ENCODE data around the gene UBP1.
"Not testable (repeated sequence)": the region's sequence is repeated elsewhere in the genome, so short reads cannot be mapped to it uniquely, and the experiment has no call there.

UBP1 gene

DNA sequence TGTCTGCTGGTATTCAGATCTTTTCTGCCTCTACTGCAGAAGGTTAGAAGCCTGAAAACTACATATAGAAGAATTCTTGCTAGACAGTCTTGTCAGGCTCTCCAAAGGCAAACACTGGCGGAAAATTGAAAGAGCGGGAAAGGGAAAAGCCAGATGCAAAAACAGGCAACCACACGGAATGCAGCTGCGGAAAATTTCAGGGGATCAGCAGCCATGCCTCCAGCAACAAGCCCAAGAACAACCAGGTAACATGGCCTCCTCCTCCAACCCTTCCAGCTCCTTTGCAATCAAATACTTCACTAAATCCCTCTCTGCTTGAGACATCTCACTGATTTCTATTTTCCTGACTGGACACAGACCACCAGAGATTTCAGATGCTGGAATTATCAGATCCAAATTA lies 9.6 kb downstream of the UBP1 start:
- DNase-seq, result no peak

DNA sequence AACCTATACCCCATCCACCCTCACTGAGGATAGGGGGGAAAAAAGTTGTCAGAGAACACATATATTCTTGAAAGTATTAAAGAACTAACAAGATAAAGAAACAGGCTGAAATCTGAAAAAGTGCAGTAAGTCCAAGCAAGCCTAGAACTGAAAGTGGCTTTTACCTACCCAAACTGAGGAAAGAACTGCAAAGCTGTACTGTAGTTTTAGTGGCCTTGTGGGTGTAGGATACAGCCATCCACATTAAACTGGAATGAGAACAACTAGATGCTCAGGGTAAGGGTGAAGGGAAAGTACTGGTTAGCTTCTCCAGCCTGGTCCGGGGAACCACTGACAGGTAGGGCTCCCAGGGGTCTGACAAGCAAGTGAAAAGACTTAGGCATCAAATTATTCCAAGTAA lies 10.1 kb downstream of the UBP1 start:
- DNase-seq, result no peak

DNA sequence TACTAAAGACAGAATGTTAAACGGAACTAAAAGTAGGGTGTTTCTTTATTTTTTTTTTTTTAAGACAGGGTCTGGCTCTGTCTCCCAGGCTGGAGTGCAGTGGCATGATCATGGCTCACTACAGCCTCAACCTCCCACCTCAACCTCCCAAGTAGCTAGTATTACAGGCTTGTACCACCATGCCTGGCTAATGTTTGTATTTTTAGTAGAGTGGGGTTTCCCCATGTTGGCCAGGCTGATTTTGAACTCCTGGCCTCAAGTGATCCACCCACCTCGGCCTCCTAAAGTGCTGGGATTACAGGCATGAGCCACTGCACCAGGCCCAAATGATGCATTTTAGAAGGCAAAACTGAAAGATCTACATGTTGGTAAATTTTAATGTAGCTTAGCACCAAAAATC lies 10.9 kb downstream of the UBP1 start:
- DNase-seq, result not testable (repeated sequence)

DNA sequence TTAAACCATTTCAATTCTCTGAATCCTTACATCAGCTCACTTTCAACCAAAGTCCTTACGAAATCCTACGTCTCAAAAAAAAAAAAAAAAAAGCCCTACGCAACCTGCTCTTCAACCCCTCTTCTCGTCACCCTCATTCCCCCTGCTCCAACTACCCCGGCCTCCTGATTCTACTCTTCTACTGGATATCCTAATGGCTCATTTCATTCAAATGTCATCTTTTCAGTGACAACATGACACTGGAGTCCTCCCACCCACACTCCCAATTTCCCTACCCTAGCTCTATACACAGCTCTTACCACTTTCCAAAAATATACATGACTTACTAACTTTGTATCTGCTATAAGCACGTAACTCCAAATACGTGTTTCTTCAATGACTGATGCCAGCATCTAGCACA lies 11.5 kb downstream of the UBP1 start:
- DNase-seq, result no peak

DNA sequence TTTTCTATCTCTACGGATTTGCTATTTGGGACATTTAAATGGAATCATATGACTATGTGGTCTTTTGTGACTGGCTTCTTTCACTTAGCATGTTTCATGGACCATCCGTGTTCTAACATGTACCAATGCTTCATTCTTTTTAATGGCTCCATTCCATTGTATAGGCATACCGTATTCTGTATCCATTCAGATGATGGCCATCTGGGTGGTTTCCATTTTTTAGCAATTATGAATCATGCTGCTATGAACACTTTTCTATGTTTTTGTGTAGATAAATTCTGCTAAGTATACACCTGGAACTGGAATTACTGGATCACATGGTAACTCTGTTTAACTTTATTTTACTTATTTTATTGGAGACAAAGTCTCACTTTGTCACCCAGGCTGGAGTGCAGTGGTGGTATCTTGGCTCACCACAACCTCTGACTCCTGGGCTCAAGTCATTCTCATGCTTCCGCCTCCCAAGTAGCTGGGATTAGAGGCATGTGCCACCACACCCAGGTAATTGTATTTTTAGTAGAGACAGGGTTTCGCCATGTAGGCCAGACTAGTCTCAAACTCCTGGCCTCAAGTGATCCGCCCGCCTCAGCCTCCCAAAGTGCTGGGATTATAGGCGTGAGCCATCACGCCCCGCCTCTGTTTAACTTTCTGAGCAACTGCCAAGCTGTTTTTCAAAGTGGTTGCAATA lies 13.4 kb downstream of the UBP1 start:
- DNase-seq, result no peak

DNA sequence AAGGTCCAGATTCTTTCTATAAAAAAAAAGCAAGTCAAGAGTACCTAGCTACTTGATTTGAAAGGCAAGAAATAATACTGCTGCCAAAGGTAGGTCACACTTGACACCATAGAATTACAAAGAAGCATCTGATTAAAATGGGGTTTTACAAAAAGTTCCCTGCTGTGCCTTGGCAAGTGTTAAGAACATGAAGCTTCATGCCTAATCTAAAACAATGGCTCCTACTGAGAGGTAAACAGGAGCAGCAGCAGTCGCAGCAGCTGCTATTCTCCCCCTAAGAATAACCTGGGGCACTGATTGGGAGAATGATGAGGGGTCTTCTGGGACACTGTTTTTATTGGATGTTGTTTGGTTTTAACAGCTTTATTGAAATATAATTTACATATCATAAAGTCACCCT lies 14.1 kb downstream of the UBP1 start:
- no peak for DNase-seq

DNA sequence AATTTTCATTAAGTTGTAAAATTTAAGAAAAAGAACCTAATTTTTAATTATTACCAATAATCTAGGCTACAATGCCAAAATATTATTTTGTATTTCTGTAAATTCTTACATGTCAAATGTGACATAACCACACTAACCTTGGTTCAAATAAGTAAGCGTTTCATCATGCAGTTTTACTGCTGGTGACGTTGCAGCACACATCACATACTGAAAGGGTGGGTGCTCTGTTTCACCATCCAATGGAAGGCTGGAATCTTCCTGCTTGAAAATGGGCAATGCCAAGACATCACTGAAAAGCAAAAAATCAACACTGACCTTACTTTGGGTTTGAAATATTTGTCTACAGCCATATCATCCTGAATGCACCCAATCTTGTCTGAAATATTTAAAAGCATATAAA lies 14.8 kb downstream of the UBP1 start:
- no peak for DNase-seq

DNA sequence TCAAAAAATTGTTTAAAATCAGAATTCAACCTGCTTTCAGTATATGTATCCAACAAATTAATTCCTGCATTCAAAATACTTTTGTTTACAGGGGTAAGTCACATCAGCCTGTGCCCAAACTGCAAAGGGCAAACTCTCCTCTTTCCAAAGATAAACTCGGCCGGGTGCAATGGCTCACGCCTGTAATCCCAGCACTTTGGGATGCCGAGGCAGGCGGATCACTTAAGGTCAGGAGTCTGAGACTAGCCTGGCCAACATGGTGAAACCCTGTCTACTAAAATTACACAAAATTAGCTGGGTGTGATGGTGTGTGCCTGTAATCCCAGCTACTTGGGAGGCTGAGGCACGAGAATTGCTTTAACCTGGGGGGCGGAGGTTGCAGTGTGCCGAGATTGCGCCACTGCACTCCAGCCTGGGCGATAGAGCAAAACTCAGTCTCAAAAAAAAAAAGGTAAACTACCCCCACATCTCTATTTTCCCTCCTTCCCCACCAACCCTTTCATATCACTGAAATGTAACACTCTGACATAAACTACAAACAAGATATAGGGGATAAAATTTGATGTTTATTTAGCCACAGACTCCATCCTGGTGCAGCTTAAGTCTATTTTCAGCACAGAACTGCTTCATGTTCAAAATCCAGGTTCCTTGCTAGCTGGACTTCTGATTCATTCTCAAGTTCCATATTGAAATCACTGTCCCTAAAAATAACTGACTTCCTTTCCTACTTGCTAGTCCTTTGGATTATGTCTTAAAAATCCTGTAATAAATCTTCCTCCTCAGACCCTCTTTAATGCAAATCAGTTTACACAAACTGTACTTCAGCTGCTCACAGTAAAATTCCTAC lies 15.4 kb downstream of the UBP1 start:
- DNase-seq, result no peak

DNA sequence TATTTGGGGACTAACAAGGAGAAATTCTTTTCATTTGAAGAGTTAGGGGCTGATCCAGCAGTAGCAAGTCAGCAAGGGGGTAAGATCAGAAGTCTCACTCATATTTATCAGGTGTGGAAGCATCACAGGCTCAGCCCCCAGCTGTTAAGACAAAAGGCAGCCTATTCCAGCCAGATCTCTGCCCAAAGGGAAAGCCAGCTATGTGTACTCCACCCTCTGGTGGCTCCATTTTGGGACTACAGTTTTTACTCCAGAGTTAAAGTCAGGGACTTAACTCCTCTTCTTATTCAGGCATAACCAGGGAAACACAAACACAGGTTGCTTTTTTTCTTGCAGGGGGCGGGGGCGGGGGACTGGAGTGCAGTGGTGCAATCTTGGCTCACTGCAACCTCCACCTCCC lies 19.2 kb downstream of the UBP1 start:
- no peak for DNase-seq

DNA sequence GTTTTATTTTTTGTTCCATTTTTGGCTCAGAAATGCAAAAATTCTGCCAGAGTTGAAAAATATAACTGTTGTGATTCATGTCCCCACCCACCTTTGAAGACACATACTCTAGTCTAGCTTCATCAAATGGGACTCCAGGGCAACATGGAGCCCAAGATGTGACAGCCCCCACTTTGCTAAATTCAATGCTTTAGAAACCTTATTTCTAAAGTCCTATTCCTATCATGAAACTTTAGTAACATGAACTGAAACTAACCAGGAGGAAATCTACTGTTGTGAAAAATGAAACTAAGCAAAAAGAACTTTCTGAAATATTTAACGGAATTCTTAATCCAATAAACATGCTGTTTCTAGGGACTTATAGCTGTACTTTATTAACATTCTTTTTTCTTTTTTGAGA lies 20.3 kb downstream of the UBP1 start:
- no peak for DNase-seq

DNA sequence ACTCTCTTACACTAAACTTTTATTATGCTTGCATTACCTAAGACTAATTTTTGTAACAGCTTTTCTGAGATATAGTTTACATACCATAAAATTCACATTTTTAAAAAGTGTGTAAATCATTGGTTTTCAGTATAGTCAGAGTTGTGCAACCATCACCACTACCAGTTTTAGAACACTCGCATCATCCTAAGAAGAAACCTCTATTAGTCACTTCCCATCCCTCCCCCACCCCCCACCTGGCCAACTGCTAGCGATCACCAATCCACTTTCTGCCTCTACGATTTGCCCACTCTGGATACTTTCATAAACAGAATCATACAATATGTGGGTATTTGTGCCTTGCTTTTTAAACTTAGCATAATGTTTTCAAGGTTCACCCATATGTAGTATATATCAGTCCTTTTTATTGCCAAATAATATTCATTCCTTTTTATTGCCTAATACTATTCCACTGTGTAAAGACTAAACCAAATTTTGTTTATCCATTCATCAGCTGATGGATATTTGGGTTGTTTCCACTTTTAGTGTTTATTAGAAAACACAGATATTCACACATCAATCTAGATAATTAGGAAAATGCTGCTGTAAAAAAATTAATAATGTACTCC lies 23.0 kb downstream of the UBP1 start:
- no peak for DNase-seq

DNA sequence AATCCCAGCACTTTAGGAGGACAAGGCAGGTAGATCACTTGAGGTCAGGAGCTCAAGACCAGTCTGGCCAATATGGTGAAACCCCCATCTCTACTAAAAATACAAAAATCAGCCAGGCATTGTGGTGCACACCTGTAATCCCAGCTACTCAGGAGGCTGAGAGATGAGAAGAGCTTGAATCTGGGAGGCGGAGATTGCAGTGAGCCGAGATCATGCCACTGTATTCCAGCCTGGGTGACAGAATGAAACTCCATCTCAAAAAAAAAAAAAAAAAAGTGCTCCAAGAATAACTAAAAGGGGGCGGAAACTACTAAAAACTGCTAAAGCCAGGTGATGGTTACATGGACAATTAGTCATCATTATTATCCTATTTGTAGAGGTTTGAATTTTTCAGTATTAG lies 29.4 kb downstream of the UBP1 start:
- not testable (repeated sequence) for DNase-seq

DNA sequence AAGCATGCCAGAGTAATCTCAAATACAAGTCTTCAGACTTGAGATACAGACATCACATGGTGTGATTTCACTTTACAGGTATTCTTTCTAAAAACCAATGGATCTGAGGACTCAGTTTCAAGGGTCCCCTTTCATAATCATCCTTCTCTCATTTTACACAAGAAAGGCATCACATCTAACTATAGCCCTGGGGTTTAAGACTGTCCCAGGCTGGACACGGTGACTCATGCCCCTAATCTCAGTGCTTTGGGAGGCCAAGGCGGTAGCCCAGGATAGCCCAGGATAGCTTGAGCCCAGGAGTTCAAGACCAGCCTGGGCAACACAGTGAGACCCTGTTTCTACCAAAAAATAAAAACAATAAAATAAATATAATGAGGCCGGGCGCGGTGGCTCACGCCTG lies 36.4 kb downstream of the UBP1 start:
- DNase-seq, result no peak

DNA sequence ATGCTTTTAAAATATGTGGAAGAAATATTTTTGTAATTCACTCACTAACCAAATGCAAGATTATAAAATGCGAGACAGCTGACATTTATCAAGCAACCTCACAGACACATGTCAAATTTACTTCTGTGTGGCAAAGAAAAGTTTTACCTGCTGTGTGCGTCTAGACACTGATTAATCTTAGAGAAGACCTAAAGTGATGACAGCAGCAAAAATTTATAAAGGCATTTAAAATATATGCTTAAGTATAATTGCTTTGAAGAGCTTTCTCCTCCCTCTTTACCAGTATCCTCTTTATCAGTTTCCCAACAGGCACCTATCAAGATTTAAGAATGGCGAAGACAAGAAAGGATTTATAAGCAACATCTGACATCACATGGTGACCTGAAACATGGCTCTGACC lies 37.3 kb downstream of the UBP1 start:
- no peak for DNase-seq

DNA sequence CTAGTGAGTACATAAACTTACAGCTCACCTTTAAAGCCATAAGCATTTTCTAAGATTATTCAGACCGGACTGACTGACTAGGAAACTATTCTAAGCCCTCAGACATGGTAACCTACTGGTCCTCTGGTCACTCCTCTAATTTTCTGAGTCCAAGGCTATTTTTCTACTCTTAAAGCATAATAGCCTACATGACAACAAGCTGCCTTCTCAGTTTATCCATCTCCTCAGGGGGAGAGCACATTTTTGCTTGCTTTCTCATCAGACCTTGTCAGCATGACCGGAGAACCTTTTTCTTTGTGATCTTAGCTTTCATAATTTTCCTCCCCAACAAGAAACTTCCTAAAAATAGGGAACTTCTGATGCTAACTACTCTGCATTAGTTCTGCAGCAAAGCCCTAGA lies 38.4 kb downstream of the UBP1 start:
- no peak for DNase-seq

DNA sequence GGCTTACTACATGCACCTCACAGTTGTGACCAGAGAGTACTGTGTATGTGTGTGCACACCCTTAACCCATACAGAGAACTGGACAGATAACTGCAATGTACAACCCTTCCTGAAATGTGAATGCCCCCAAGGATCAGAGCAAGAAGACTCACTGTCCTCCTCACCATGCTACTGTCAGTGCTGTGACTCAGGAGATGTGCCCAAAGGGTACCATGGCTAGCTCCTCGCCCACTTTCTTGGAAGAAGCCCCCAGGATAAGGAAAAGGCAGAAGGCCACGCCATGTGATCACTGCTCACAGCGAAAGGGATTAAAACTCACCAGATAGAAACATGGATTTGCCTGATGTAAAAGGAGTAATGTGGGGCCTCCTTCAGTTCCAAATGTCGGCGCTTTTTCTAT lies 41.8 kb downstream of the UBP1 start:
- no peak for DNase-seq

DNA sequence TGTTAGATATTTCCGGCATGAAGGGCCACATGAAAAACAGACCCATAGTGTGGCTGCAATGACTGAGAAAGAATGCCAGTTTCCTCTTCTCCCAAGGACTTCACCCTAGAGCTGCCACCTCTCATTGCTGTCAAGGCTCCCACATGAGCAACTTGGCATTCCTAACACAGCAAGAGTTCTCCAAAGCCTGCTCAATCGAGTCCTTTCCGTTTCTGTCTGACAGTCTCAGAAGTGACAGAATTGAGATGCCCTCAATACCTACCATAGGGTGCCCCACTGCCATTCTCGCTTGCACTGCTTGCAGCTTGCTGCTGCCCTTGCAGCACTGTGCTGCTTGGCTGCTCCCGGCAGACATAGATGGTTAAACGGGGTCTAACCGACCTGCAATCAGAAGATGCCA lies 44.3 kb downstream of the UBP1 start:
- no peak for DNase-seq

DNA sequence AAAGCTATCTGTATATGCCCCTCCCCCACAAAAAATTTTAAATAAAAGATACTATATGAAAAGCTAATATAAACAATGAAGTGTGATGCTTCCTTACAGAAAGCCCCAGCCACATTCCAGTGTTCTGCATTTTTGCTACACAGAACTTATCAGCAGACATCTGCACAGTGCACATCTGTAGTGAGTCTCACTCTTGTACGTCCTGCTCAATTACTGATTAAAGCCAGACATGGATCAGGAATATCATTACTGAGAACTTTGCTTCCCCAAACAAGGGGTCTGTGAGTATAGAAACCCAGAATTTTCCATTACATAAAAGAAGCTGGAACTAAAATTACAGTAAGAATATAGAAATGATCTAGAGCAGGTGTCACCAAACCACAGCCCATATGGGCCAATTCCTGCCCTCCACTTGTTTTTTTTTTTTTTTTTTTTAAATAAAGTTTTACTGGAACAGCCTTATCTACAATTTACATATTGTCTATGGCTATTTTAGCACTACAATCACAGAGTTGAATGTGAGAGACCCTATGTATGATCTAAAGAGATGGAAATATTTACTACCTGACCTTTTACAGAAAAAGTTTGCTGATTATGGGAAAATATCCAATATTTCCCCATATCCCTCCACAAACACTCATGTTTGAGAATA lies 45.7 kb downstream of the UBP1 start:
- DNase-seq, result no peak

DNA sequence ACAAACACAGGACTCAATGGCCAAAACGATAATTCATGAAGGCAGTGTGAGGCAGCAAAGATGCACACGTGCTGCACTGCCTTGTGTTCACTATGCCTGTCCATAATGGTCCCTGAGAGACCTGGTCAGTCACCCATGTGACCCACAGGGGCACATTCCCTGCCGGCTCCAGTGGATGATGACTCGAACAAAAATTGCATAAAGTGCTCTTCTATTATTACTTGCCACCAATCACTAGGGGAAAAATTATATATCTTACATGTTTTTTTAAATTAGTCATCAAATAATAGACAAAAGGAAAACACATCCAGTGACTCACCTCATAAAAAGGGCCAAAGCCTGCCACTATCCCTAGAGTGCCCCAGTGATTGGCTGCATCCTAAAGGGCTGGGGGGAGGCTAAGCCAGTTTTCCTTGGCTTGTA lies 47.5 kb downstream of the UBP1 start:
- DNase-seq, result no peak

DNA sequence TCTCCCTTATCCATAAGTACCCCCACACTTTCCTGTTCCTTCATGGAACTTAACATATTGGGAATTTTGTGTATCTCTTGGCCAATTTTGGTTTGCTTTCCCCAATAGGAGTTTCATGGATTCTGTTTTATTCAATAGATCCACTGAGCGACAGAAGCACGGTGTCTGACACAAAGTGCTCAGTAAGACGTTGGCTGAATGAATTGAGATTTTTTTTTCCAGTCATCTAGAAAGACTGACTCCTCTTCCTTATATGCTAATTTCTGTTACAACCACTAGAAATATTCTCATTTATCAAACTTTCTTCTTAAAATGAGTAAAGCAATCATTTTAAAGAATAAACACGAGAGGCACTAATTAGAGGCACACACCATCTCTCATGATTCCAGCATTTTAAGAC lies 48.1 kb downstream of the UBP1 start:
- DNase-seq, result no peak

DNA sequence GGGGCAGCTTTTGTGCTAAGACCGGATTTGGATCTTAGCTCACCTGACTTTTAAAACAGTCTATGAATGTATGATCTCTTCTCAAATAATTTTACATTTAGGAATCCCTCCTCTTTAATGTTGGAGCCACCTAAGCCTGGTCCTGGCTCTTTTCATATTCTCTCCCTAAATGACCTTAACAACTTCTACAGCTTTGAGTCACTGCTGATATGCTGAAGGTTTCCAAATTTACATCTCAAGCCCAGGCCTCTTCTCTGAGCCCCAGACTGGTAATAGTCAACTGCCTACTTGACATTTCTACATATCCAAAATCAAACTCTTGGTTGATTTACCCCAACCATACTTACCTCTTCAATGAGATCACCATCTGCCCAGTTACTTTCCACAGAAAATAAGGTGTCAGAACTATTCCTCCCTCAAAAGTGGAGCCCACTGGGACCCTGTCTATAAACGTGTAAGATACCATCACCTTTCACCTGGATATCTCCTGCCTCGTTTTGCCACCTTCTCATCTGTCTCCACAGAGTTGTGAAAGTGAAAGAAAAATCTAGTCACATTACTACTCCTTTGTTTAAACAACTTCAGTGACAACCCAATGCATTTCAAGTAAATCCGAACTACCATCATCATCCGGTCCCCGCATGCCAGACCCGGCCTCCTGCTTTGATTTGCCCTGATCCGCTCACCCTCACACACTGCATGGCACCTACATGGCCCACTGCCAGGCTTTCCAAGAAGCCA lies 48.8 kb downstream of the UBP1 start:
- DNase-seq, result no peak

DNA sequence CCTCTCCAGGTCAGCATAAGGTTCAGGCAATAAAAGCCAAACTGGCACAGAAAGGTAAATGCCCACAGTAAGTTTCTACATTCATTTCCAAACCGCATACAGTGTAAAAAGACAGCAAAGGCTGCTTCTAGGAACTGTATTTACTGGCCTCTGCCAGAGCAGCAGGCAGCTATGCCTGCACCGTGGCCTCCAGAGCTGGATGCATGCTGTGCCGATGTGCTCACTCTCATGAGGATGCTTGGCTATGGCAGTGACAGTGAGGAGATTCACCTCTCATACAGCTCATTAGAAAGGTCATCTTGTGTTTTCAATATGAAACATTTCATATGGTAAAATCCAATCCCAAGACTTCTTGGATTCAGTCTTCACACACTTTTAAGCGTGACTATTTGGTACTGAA lies 50.3 kb downstream of the UBP1 start:
- no peak for DNase-seq
